HG03354 (cell line): ENCODE measurements around the gene SCFD2.

Source experiments
- ATAC-seq: cut with Tn5 transposase; IDR thresholded peaks from one replicate; pipeline ENCODE4 v1.9.1; 2021; ENCODE audit warnings: mild to moderate bottlenecking; ENCODE audit not compliant: unreplicated experiment, poor library complexity, severe bottlenecking

The SCFD2 gene

GRCh38 chr4:52950226-52950625, 415.6 kb downstream of the SCFD2 start:
- no peak for ATAC-seq

- no peak for ATAC-seq
Observed at GRCh38 chr4:52949336-52949735, 416.5 kb downstream of the SCFD2 start.

GRCh38 chr4:52948057-52948423, 417.8 kb downstream of the SCFD2 start:
- no peak for ATAC-seq

- no peak for ATAC-seq
Observed at GRCh38 chr4:52947401-52948056, 418.3 kb downstream of the SCFD2 start.

DNA sequence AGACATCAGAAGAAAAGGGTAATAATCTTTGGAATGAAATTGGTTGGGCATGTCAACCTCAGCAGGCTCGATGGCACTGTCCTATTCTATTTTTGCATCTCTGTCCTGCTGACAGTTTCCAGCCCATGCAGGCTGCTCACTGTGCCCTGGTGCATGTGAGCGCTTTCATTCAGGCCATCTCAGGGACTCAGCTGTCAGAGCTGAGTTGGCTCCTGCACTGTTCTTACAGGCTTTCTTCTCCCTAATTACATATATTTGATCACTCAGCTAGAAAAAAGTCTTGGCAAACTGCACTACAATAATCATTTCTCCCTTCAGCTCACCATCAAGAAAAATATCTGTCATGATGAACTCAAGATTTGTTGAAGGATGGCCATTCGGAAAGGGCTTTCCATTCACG, 419.0 kb downstream of the SCFD2 start:
- no peak for ATAC-seq

DNA sequence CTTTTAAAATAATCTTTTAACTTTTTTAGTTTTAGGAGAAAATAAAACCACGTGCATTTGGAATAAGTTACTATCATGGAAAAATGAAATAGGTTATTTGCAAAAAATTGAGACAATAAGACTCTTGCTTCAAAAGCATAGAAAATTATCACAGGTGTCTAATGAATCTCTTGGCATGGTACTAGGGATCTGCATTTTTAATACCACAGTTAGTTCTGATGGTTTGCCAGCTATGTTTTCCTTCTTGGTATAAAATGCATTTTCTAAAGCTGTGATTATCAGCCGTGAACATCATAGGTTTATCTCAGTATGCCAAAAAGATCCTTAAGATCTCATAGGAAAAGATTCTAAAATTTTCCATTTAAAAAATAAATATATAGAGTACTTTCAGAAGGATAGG, 419.9 kb downstream of the SCFD2 start:
- no peak for ATAC-seq

DNA sequence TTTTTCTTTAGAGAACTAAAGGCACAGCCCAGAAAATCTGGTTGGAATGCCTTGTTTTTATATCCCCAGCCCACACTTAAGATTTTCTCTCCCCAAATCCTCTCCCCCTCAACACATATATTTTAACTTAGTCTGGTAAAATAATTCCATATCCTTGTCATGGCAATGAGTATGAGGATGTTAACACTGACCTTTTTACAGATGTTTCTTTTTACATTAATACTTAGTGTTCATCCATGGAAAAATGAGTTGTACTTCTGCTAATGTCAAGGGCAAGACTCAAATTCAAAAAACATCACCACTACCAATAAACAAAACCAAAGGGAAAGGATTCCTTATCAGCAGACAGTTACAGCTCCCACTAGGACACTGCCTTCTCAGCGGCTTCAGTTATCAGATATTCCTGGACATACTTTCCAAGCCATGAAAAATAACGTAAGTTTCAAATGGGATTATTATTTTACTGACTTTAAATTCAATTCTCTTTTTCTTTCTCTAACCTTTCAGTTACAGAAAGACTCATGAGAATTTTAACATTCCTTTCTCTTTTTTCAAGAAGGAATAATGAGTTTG, 420.4 kb downstream of the SCFD2 start:
- ATAC-seq = no peak

DNA sequence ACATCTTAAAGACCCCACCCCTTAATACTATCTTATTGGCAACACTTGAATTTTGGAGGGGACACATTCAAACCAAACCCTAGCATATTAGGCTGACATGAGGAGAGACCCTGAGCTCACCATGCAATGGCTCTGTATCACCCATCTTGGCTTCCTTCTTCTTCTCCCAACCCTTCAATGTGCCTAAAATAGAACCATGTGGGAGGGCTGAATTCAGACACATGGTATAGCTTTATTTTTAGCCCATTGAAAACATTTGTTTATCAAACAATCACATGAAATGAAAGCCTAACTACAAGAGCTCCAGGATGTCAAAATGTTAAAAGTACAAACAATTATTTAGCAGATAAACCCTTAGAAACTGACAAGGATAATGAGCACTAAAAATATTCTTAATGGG, 422.2 kb downstream of the SCFD2 start:
- no peak for ATAC-seq

- no peak for ATAC-seq
Observed at GRCh38 chr4:52942936-52943335, 422.9 kb downstream of the SCFD2 start.

DNA sequence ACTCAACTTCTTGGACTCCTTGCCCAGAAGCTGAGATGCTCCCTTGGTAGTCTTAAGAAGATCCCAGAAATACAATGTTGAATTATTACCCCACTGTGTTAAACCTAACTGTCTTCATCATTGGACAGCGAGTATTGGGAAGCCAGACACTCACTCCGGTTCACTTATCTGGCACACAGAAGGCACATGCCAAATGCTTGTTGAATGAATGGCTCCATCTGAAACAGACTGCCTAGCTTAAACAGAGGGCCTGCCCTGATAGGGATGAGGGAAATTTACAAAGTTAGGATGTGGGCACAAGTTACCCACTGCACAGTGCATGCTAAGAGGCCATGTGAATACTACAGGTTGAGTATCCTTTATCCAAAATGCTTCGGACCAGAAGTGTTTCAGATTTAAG, 424.4 kb downstream of the SCFD2 start:
- no peak for ATAC-seq

- ATAC-seq = no peak
Observed at GRCh38 chr4:52939739-52940138, 426.1 kb downstream of the SCFD2 start.

DNA sequence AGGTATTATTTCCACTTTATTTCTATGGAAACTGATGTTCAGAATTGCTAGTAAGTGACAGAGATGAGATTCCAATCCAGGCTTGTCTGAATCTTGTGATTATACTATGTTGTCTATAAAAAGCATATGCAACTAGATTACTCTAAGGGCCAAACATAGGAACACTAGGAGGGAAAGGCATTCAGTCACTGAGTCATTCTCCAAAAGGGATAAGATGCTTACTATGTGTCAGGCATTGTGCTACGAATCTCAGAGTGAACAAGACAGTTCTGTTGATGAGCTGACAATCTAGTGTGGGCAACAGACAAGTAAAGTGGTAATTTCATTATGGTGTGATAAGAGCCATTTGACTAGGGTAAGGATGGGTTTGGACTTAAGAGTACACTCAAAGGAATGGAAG, 426.5 kb downstream of the SCFD2 start:
- no peak for ATAC-seq

DNA sequence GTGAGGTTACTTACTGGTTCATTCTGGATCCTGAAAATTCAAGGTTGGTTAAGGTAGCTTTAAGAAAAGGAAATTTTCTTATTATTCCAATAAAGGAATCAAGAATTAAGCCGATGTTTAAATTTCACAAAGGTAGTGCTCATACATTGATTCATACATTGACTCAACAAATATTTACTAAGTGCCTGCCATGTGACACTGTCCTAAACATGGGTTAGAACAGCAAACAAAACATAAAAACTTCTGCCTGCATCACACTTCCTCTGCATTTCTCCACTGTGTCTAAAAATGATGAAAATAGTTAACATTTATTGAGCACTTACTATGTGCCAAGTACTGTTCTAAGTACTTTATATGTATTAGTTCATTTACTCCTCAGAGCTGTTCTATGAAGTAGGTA, 428.0 kb downstream of the SCFD2 start:
- no peak for ATAC-seq

- no peak for ATAC-seq
Observed at GRCh38 chr4:52936729-52937128, 429.1 kb downstream of the SCFD2 start.

DNA sequence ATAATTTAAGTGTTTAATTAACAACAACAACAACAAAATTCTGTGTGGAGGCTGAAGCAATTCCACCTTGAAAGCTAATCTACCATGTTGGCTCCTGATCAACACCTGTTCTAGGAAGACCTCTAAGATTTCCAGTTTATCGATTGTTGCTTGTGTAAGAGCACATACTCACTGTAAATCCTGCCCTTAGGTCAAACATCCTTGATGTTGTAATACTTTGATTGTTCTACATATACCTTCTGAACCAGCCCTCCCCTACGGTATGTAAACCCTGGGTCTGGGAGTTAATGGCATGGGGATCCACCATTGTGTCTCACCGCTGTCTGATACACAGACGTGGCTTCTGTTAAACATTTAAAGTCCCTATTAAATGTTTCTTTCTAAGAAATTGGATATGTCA, 430.5 kb downstream of the SCFD2 start:
- ATAC-seq = no peak

GRCh38 chr4:52933738-52934137, 432.1 kb downstream of the SCFD2 start:
- no peak for ATAC-seq

GRCh38 chr4:52932591-52933470, 433.0 kb downstream of the SCFD2 start:
- ATAC-seq = no peak

DNA sequence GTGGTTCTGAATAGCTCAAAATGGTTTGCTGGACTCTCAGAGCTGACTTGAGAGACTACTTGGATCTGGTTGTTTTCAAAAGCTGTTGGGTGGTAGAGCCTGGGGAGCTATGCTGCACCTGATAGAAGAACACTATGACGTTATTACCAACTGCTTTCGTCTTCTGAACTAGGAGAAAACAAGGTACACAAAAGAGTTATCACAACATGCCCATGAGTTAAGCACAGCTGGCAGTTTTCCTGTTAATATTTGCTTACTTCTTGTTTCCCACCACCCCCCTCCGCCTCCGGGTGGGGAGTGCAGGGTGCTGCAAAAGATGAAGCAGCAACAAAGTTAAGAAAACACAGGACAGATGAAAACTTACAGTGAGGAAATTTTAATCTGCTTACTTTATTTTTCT, 434.6 kb downstream of the SCFD2 start:
- no peak for ATAC-seq

GRCh38 chr4:52926196-52926974, 439.5 kb downstream of the SCFD2 start:
- no peak for ATAC-seq

GRCh38 chr4:52925531-52925968, 440.3 kb downstream of the SCFD2 start:
- ATAC-seq = no peak
